Neural cell (in vitro differentiated cells): ENCODE data around the gene TGM4.

Experiments used
- CTCF ChIP-seq: fragments of 450-650 bp; IDR thresholded peaks from 2 replicates; pipeline ENCODE4 v1.5.1; 2014; ENCODE audit warnings: antibody characterized with exemption, mild to moderate bottlenecking, moderate library complexity; ENCODE audit not compliant: poor library complexity, severe bottlenecking
- EP300 ChIP-seq: fragments of 450-650 bp; conservative IDR thresholded peaks from 2 replicates; pipeline ENCODE4 v1.6.1; 2014; ENCODE audit warnings: antibody characterized with exemption, mild to moderate bottlenecking, moderate library complexity; ENCODE audit not compliant: poor library complexity, severe bottlenecking
- EZH2 ChIP-seq: fragments of 200-600, 300-800 bp; shearing (Covaris generic), sonication (generic); IDR thresholded peaks from 2 replicates; pipeline ENCODE4 v1.6.1; 2014; ENCODE audit warnings: antibody characterized with exemption, low read length, borderline replicate concordance, mild to moderate bottlenecking; ENCODE audit not compliant: insufficient read depth, poor library complexity, severe bottlenecking
- POLR2AphosphoS5 ChIP-seq: IDR thresholded peaks from 2 replicates; pipeline ENCODE4 v1.6.1; 2012
- RAD21 ChIP-seq: fragments of 450-650 bp; conservative IDR thresholded peaks from 2 replicates; pipeline ENCODE4 v1.6.1; 2014; ENCODE audit warnings: antibody characterized with exemption, mild to moderate bottlenecking, moderate library complexity
- SMC3 ChIP-seq: fragments of 450-650 bp; conservative IDR thresholded peaks from 2 replicates; pipeline ENCODE4 v1.6.1; 2014; ENCODE audit warnings: antibody characterized with exemption, mild to moderate bottlenecking, moderate library complexity; ENCODE audit not compliant: poor library complexity
- TAF1 ChIP-seq: IDR thresholded peaks from 2 replicates; pipeline ENCODE4 v1.6.1; 2012; ENCODE audit warnings: low read depth

- TF ChIP-seq CTCF (no peak), RAD21 (no peak), EZH2 (no peak), TAF1 (no peak), SMC3 (no peak), EP300 (no peak), POLR2AphosphoS5 (no peak)
Observed at GRCh38 chr3:44867421-44868111, 6.8 kb upstream of the TGM4 start.
